RCC 7860 (cell line): ENCODE measurements around the gene GAA.

Source experiments
- DNase-seq: peaks from one replicate; pipeline ENCODE4 v3.0.0-alpha.2; 2015; ENCODE audit warnings: low spot score
- FAIRE-seq: peaks from 2 replicates; lab custom pipeline; 2012; peaks lifted over from hg19 to GRCh38; lab: Jason Lieb, UNC

Gene GAA

DNA sequence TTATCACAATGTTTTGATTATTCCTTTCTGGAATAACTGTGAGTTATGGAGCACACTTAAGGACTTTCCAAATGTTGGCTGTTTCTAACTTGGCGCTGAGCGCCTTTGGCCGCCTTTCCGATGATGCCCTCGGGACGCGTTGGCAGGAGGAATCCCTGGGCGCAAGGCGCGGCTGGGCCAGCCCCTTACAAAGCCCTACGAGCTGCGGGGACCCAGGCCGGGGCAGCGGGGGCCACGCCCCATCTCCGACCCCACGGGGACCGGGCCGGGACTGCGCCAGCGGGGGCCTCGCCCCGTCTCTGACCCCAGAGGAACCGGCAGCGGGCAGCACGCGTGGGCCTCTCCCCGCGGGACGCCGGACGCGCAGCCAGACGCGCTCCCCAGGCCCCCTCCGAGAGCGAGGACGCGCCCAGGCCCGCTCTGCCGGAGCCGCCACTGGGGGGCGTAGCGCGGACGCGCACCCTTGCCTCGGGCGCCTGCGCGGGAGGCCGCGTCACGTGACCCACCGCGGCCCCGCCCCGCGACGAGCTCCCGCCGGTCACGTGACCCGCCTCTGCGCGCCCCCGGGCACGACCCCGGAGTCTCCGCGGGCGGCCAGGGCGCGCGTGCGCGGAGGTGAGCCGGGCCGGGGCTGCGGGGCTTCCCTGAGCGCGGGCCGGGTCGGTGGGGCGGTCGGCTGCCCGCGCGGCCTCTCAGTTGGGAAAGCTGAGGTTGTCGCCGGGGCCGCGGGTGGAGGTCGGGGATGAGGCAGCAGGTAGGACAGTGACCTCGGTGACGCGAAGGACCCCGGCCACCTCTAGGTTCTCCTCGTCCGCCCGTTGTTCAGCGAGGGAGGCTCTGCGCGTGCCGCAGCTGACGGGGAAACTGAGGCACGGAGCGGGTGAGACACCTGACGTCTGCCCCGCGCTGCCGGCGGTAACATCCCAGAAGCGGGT, at the start of gene GAA:
Gene GAA (plus strand): TSS at position 571 of the 935 bp plus-strand sequence. CDS start 3,006 bp downstream, outside the sequence.
- DNase-seq: peak; percentile 65
- no peak for FAIRE-seq

DNA sequence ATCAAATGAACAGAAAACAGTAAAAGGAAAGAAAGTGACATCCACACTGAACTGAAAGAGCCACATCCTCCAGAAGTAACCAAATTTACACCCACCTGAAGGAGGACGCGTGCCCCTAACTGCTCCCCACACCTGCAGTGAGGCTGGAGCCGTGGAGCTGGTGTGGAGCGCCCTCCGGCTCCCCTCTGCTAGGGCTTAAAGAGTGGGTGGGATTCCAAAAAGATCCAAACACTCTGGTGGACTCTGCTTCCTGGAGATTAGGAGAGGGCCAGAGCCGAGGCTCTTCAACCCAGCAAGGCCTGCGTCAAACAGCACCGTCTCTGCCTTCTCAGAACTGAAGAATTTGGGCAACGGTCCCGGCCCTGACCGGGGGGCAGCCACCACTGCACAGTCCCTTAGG, 49.7 kb upstream of the GAA start:
- no peak for DNase-seq
- no peak for FAIRE-seq

DNA sequence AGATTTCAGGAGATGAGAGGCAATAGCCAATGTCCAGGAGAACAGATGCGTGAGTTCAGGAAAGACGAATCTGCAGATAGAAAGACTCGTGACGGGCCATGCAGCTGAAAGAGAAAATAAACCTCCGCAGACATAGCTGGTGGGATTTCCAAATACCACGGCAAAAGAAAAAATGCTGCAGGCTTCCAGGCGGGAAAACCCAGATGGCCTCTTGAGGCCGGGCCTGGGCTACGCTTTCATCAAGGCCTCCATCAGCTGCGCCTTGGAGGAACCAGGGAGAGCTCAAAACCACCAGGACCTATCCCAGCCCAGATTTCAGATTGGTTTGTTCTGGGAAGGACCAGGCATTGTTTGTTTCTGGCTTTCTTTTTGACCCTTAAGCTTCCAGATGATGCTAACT, 48.3 kb upstream of the GAA start:
- DNase-seq (no peak), FAIRE-seq (no peak)

DNA sequence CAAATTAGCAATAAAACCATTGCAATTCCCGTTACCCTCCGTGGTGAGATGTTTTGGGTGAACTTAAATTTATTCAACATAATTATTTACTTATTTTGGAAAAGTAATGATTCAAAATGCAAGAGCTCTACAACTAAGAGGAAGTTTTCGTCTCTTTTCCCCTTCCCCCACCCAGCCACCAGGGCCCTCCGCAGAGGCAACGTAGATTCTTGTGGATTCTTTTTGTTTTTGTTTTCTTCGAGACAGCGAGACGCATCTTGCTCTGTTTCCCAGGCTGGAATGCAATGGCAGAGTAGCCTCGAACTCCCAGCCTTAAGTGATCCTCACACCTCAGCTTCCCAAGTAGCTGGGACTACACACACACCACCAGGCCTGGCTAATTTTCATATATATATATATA, 45.8 kb upstream of the GAA start:
- FAIRE-seq (no peak), DNase-seq (no peak)

DNA sequence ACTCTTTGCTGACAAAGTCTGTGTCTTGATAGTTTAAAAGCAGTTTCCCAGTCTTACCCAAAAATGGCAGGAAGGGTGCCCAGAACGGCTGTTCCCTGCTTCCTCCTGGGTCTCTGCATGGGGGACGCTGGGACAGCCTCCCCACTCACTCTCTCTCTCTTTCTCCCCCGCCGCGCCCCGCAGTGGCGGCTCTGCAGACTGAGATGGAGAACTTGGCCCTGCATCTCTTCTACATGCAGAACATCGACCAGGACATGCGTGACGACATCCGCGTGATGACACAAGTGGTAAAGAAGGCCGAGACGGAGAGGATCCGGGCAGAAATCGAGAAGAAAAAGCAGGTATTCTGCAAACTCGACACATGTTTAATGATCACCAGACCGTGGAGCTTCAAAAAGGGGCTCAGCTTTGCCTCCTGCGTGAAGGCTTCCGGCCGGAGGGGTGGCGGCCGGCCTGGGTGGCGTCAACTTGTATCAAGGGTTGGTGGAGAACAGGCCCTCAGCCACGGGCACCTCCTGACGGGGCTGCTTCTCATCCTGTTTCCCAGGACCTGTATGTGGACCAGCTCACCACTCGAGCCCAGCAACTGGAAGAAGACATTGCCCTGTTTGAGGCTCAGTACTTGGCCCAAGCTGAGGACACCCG, 42.9 kb upstream of the GAA start:
- no peak for FAIRE-seq

DNA sequence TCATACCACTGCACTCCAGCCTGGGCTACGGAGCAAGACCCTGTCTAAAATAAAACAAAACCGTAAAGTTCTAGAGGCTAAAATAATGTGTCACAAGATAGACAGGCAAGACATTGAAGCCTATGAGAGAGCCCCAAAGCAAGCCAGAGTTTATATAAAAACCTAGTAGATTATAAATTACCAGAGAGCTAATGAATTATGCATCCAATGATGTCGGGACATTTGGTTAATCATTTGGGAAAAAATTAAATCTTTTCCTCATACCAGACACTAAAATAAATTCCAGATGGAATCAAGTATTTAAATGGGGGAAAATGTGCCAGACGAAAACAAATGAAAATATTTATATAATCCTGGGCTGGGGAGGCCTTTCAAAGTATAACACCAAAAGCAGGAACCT, 40.7 kb upstream of the GAA start:
- FAIRE-seq: no peak
- no peak for DNase-seq

More for the DNA sequence above, 42.9 kb upstream of the GAA start:
- DNase-seq: no peak

DNA sequence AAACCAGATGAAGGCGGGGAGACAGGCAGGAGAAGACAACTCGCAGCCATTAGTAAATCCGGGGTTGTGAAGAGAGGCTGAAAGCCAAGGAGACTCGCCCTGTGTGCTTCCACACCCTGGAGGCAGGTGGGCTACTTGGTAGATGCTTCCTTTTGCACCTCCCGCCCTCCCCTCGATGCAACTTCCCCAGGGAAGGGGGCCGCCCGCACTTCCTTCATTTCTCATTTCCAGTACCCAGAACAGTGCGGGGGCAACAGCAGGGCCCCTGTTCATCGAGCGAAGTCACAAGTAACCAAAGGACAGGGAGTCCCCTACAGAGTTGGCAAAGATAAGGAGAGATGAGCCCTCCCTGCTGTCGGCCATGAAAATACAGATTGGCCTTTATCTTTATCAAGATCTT, 40.0 kb upstream of the GAA start:
- DNase-seq (no peak), FAIRE-seq (no peak)

DNA sequence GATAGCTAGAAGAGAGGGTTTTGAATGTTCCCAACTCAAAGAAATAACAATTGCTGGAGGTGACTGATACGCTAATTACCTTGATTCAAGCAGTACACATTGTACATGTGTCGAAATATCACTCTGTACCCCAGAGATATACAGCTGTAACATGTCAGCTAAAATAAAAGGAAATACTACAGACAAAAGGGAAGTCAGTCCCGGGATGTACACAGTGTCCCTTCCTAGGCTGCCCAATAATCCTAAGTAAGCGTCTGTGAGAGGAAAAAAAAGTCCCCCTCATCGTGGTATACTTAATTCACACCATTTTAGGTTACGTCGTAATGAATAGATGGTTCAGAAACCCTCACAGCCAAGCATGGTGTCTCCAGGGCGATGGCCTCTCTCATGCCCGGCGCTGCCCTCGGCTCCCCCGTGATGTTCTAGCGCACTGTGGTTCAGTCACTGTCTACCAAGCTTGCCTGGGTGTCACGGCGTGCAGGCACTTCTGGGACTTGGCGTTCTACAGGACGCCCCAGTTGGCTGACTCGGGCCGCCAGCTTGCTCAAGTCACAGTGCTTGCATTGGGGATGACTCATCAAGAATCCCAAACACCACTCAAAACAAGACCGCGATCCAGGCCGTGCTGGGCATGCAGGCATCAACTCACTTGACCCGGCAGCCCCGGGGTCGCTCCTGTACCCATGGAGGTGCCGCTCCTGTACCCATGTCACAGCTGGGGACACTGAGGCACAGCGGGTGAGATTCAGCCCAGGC, 37.4 kb upstream of the GAA start:
- peak; percentile 77 for FAIRE-seq

DNA sequence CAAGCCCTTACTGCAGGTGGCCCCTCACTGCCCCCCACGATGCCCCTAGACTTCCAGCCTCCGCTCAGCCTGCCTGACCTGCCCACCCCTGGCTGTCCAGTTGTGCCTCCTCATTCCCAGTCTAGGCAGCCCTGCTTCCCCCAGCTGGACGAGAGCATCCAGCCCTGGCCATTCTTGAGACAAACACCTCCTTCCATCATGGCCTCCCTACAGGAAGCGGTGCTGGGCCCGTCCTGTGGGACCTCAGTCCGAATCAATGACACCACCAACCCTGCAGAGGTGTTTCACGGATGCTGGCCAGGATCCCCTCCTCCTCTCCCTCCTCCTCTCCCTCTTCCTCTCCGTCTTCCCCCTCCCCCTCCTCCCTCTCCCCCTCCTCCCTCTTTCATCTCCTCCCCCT, 36.7 kb upstream of the GAA start:
- FAIRE-seq: no peak
- no peak for DNase-seq

More for the DNA sequence above, 37.4 kb upstream of the GAA start:
- peak; percentile 84 for DNase-seq

DNA sequence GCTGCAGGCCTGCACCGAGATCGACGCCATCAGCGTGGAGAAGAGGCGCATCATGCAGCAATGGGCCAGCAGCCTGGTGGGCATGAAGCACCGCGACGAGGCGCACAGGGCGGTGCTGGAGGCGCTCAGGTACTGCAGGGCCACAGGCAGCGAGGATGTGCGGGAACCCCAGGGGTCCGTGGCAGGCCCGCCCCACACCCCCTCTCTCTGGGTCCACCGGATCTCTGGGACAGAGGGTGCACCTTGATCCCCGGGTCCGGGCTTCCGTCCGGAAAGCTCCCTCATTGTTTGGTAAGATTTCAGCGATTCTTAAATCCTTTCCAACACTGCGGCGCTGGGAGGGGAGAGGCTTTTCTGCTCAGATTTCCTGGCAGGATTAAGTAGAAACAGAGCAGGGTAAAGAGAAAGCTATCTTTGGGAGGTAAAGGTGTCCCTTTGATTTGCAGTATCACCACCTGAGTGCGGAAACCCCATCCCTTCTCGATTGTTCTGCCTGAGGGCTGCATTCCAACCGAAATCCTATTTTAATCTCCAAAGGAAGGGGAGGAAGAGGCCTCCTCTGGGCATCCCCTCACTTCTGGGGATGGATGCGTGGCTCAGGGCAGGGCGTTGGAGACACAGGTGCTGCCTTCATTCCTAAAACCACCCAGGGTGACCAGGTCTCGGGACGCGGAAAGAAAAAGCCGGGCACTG, 35.8 kb upstream of the GAA start:
- FAIRE-seq (no peak), DNase-seq (no peak)

DNA sequence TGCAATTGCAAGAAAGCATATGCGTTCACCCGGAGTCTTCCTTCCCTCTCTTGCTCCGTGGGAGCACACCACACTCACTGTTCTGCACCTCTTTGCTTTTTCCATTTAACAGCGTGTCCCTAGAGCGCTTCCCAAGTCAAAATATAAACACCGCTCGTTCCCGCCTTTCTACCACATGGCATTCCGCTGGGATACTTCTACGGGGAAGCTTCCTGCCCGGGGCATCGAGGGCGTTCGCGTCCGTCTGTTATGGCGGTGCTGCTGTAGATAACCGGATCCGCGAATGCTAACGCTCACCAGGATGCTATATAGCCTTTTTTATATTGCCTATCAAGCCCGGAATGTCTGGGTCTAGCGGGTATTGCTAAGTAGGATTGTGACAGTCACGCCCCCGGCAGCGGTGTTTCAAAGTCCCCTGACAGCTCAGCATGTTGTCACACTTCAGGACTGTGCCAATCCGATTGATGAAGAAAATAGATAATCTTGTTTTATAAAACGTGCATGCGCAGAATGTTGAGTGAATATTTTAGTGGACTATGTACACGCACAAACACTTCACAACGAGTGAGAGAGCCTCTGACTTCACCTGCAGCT, 33.9 kb upstream of the GAA start:
- no peak for FAIRE-seq
- DNase-seq: no peak

DNA sequence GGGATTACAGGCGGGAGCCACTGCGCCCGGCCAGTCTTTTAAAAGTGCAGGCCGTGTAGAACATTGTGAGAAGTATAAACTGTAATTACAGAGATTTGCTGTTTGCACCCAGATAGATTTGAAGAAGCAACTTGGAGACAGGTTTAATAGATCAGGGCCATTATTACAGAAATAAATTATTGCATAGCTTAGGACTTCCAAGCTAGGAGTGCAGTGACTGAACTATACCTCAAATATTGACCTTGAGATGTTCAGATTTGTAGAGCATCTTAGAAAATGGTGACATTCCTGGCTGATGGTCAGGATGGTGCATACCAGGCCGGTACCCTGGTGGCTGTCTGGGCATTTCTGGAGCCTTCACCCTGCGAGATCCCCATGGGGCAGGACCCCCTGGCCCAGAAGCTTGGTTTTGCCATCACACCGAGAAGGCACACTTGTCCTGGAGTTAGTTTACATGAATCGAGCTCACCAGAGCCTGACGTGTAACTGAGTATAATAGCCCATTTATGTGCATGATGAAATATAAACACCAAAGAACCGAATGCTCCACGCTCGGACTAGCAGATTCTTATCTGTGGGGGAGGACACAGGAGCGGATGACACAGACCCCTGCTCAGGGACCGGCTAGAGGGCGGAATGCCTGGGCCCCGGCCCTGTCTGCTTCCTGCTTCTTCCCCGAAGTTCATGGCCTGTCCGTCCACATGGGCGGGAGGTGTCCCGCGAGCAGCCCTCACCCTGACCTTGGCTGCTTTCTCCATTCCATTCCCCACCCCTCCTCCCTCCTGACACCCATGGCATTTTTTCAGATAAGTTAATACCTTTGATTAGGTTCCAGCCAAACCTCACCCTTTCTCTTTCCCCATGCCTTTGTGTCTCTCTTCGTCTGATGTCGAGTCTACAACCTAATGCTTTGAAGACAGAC, 32.8 kb upstream of the GAA start:
- no peak for FAIRE-seq
- DNase-seq: peak; percentile 70

DNA sequence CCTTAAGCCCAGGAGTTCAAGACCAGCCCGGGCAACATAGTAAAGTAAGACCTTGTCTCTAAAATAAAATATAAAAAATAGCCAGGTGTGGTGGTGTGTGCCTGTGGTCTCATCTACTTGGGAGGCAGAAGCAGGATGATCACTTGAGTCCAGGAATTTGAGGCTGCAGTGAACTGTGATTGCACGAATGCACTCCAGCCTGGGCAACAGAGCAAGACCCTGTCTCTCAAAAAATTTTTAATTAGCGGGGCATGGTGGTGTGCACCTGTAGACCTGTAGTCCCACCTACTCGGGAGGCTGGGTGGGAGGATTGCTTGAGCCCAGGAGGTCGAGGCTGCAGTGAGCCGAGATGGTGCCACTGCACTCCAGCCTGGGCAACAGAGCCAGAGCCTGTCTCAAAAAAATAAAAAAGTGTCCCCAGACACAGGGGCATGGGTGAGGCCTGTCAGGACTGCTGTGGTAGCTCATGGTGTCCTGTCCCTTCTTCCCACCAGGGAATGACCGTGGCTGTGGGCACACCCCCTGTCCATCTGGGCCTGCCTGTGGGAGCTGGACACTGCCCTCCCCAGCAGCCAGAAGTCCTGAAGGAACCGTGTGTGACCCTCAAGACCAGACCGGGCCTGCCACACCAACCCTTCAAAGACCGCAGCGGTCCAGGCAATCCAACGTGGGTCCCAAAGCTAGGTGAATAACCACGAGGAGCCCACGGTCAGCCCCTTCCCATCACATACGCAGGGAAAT, 30.8 kb upstream of the GAA start:
- DNase-seq: no peak
- FAIRE-seq: no peak

DNA sequence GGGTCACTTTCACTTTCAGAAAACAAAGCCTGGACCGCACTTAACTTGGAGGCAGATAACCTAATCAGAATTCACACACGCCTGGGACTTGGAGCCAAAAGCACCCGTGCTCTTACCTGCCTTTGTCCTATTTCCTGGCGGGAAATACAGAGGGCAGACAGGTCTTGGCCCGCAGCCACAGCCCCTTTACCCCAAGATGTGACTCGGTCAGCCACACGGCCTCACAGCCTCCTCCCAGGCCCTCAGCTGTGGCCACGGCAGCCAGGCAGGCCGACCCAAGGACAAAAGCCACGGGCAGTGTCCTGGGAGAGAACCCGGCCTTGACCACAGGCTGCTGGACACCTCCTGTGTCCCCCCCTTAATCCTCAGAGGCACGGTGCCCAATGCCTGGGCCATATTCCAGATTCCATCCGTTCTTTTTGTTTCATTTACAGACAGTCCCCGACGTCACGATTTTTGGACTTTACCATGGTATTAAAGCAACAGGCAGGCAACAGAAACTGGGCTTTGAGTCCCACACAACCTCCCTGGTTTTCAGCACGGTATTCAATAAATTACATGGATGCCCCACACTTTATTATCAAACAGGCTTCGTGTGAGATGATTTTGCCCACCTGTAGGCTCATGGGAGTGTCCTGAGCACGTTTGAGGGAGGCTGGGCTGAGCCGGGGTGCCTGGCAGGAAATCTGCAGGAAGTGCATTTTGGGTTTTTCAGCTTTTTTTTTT, 30.1 kb upstream of the GAA start:
- FAIRE-seq (no peak), DNase-seq (no peak)

DNA sequence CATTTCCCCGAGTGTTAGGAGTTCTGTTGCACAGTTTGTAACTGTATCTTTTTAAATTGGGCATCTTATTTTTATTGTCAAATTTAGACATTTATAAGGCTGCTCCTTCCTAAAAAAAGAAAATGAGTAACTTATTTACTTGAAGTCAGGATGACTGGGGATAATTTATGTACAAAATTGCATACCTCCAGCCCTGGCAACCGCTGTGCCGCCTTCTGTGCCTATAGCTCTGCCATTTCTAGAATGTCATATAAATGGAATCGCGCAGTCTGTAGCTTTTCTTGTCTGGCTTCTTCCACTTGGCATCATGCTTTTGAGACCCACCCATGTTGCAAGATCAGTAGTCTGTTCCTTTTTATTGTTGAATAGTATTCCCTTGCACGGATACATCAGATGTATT, 29.0 kb upstream of the GAA start:
- FAIRE-seq: no peak
- DNase-seq: no peak

DNA sequence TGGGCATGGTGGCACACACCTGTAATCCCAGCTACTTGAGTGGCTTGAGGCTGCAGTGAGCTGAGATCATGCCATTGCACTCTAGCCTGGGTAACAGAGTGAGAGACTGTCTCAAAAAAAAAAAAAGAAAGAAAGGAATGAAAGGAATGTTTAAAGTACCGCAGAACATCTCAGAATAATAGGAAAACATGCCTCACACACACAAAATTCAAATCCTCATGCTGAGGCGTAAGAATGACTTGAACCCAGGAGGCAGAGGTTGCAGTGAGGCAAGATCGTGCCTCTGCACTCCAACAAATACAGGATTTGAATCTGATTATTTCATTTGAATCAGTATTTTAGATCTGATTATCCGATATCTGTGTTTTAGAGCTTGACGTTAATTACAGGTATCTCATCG, 21.3 kb upstream of the GAA start:
- no peak for FAIRE-seq
- no peak for DNase-seq

DNA sequence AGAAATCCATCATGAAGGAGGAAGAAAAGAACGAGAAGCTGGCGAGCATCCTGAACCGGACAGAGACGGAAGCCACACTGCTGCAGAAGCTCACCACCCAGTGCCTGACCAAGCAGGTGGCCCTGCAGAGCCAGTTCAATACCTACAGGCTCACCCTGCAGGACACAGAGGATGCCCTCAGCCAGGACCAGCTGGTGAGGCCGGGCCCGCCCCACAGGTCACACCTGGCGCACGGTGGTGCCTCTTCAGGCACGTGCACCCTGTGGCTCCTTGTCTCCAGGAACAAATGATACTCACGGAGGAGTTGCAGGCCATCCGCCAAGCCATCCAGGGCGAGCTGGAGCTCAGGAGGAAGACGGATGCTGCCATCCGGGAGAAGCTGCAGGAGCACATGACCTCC, 19.8 kb upstream of the GAA start:
- FAIRE-seq: no peak

More for the DNA sequence above, 19.8 kb upstream of the GAA start:
- DNase-seq: no peak
